ENCODE data around the gene MED1. TPM values are rescaled to one million over a fixed set of nuclear protein-coding genes. Genes with fewer than 3 reads are reported as not detected.

MED1 gene
- total and polyA plus RNA-seq, 8 donors = 5.1 to 48.7 (median 12.5) TPM

DNA sequence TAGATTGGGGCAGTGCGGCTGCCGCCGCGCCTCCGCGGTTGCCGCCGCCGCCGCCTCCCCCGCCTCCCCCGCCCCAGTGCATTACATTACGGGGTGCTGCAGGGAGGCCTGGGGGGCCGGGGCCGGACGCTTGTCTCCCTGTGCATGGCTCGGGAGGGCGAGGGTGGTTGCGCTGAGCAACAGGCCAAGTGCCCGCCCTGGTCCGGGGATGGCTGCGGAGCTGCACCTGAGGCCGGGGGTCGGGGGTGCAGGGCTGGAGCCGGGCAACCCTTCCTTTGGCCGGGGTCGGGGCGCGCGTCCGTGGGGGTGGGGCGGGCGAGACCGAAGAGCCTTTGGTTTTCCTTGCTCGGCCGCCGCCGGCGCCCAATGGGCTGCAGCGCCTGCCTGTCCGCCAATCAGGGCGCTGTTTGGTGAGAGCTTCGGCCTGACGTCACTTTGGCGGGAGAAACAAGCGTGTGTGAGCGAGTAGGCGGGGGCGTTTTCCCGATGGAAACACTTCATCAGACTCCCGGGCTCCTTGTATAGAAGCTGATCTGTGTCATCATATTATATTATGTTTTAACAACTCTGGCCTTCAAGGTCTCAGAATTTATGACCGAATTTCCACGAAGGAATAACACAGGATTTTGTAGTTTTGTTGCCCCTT, 48.7 kb downstream of the MED1 start:
- 0 to 1% (median 1%) methylated on average over 15 to 53 of the region's 53 CpGs for WGBS, 5 donors
- intact Hi-C loops (cut with DNase I; ENCODE audit: low total_unique reads) = no loop called here
- TF ChIP-seq, protein P1, sequence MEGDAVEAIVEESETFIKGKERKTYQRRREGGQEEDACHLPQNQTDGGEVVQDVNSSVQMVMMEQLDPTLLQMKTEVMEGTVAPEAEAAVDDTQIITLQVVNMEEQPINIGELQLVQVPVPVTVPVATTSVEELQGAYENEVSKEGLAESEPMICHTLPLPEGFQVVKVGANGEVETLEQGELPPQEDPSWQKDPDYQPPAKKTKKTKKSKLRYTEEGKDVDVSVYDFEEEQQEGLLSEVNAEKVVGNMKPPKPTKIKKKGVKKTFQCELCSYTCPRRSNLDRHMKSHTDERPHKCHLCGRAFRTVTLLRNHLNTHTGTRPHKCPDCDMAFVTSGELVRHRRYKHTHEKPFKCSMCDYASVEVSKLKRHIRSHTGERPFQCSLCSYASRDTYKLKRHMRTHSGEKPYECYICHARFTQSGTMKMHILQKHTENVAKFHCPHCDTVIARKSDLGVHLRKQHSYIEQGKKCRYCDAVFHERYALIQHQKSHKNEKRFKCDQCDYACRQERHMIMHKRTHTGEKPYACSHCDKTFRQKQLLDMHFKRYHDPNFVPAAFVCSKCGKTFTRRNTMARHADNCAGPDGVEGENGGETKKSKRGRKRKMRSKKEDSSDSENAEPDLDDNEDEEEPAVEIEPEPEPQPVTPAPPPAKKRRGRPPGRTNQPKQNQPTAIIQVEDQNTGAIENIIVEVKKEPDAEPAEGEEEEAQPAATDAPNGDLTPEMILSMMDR (IDR thresholded peaks at IDR 0.05) = no peak
- TF ChIP-seq POLR2AphosphoS5 (IDR thresholded peaks at IDR 0.05) = peak in 2 of 3 donors; percentile 12 to 43
- TF ChIP-seq POLR2A (IDR thresholded peaks at IDR 0.05) = no peak

DNA sequence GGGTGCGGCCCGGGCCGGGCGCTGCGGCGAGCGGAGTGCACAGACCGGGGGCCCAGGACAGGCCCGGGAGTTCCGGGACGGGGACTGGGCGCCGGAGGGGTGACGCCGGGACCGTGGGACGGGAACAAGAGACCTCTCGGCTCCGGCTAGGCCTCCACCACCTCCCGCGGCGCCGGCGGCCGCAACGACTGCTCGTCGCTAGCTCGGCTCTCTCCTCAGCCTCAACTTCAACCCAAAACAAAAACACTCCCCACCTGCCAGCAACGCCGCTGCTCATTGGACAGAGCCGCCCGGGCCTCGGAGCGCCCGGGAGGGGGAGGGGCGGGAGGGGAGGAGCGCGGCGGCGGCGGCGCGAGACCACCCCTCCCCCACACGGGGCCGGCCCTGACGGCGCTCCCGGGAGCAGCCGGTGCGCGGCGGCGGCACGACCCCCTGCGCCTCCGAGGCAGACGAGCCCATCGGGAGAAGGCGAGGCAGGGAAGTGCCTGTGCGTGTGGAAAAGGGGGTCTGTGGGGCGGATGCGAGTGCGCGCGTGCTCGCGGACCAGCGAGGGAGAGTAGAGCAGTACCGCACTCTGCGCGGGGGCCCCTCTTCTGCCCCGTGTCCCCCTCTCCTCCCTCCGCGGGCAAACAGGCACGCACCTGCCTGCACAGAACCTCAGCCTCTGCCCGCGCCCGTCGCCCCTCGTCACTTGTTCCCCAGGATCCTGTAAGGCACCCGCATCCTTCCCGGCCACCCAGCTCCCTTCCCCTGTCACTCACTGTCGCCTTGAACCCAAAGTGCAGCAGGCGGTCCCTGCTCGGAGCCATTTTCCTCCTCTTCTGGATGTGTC, 49.4 kb downstream of the MED1 start, which contains the start of gene FBXL20:
Gene FBXL20, minus strand, starts transcription at position 215 of the 832 bp plus-strand sequence. CDS start 224 bp downstream, outside the sequence.
- 0% methylated on average over 39 to 86 of the region's 86 CpGs; no CpG with 5 or more reads in 1 of the 5 donors for WGBS, 5 donors
- Histone ChIP-seq H3K27me3 (no peaks in the 10 kb centered on the region), H3K27ac (peak within 1 kb of the TSS; percentile 88 to 93 (median 92))

More for the DNA sequence above, 48.7 kb downstream of the MED1 start:
- peaks cover 12 to 42% (median 34%) of the 10 kb centered on the region in 4 donors for H3K4me1 ChIP-seq
- peaks cover 0 to 30% (median 24%) of the 10 kb centered on the region in 4 donors for H3K36me3 ChIP-seq
- peak overlapping the region; percentile 90 to 100 (median 98) for H3K4me3 ChIP-seq
- H3K9me3 ChIP-seq = no peaks in the 10 kb centered on the region
- no peaks in the 10 kb centered on the region for H3K27me3 ChIP-seq
- peak overlapping the region; percentile 88 to 93 (median 92) for H3K27ac ChIP-seq
- DNase-seq = peak; percentile 93 to 97

DNA sequence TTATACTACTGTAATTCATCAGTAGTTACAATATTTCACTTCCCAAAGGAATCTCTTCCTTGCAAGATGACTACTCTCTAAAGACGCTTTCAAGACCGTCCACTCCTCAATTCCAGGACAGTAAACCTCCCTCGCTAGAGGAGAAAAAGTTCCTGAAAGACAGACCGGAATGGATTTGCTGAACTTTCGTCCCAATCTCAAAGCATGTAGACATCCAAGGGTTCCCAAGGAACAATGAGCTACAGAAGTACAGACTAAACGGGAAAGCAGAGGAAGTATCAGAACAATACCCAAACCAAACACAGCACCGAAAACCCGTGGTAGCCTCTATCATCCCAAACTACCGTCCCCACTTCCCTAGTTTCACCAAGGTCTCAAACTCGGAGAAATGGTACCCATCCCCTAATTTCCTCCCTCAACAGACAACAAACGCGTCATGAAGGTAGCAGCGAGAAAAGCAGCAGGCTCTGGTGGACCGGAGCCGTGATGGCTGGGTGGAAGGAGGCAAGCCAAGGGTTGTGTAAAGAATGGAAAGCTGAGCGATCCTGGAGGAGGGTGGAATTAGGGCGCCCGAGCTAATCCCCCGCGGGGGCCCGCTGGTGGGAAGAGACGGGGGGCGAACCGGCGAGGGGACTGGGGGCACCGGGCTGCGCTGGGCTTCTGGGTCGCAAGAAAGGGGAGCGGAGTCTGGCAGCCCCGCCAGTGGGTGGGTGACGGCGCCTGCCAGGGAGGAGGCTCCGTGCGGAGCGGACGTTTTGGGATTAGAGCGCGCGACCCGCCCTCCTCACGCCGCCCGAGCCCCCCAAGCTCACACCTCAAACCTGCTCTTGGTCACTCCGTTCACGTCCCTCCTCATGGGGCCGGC, 50.3 kb downstream of the MED1 start:
- intact Hi-C loops (cut with DNase I; ENCODE audit: low total_unique reads) = no loop called here
- H3K4me1 ChIP-seq = peaks cover 12 to 49% (median 37%) of the 10 kb centered on the region in 4 donors
- no peaks in the 10 kb centered on the region for H3K9me3 ChIP-seq
- TF ChIP-seq EP300 (IDR thresholded peaks at IDR 0.05) (no peak), POLR2A (IDR thresholded peaks at IDR 0.05) (no peak)
- no peaks in the 10 kb centered on the region for H3K27me3 ChIP-seq
- 1 to 2% (median 1%) methylated on average over 38 to 46 of the region's 46 CpGs for WGBS, 5 donors
- peaks cover 0 to 14% (median 10%) of the 10 kb centered on the region in 4 donors for H3K36me3 ChIP-seq
- peak in 1 of 2 donors; percentile 27 for DNase-seq
- H3K4me3 ChIP-seq = peak overlapping the region; percentile 90 to 100 (median 98)
- H3K27ac ChIP-seq = peak overlapping the region; percentile 88 to 93 (median 92)

More for the DNA sequence above, 49.4 kb downstream of the MED1 start, which contains the start of gene FBXL20:
- Histone ChIP-seq H3K4me1 (peaks cover 12 to 49% (median 37%) of the 10 kb centered on the region in 4 donors), H3K4me3 (peak within 1 kb of the TSS; percentile 90 to 100 (median 98)), H3K9me3 (no peaks in the 10 kb centered on the region), H3K36me3 (peaks cover 0 to 23% (median 17%) of the 10 kb centered on the region in 4 donors)
- intact Hi-C loops (cut with DNase I; ENCODE audit: low total_unique reads) = no loop called here
- TF ChIP-seq POLR2AphosphoS5 (IDR thresholded peaks at IDR 0.05) (peak; percentile 69 to 92 (median 78)), POLR2A (IDR thresholded peaks at IDR 0.05) (peak in 1 of 4 donors; percentile 40), EP300 (IDR thresholded peaks at IDR 0.05) (no peak)
- TF ChIP-seq, protein P1 (IDR thresholded peaks at IDR 0.05) = no peak
- DNase-seq = peak; percentile 96 to 98

DNA sequence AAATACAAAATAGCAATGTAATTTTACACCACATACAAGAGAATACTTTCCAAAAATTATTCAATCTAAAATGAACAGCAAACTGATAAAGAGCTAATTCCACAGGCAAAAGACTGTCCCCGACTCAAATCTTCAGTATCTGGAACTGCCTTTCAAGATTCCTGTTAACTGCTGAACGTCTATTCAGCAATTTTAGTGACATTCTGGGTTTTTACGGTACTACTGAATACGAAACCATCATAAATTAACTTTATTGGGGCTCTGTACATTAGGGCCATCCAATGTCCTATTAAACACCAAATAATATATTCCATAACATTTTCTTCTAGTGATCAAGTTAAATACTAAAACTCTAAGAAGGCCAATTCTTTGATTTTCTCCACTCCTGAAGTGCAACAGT, 51.3 kb downstream of the MED1 start:
- H3K27ac ChIP-seq = peak overlapping the region in 1 of 5 donors; percentile 92
- H3K9me3 ChIP-seq = no peaks in the 10 kb centered on the region
- H3K27me3 ChIP-seq = no peaks in the 10 kb centered on the region
- peak overlapping the region in 3 of 4 donors; percentile 97 to 100 (median 100) for H3K4me3 ChIP-seq
- TF ChIP-seq EP300 (IDR thresholded peaks at IDR 0.05) = no peak
- 56 to 60% (median 59%) methylated on average over 4 of the region's 4 CpGs for WGBS, 5 donors
- peaks cover 12 to 57% (median 37%) of the 10 kb centered on the region in 4 donors for H3K4me1 ChIP-seq
- intact Hi-C loops (cut with DNase I; ENCODE audit: low total_unique reads) = no loop called here
- peaks cover 0 to 5% (median under 1%) of the 10 kb centered on the region in 4 donors for H3K36me3 ChIP-seq
- DNase-seq = no peak

All from stomach (tissue), 9 donors.